Endothelial cell of umbilical vein (primary cell): ENCODE measurements around the gene PNPLA7. TPM values are rescaled to one million over a fixed set of nuclear protein-coding genes. Genes with fewer than 3 reads are reported as not detected.

ENCODE experiments used
- BruUV-seq: library from RNA; stranded (reverse); fragments of 400-500 nt; replicated peaks from 2 replicates; lab custom pipeline; 2021; lab: Mats Ljungman, UMichigan
- CTCF ChIA-PET: fragments of 300-600, 350-600 bp; sonication (Branson Sonifier 250); formaldehyde crosslinking; loops from one replicate; lab custom pipeline; 2021; ENCODE audit warnings: antibody characterized with exemption, inconsistent platforms; lab: Charles Lee
- POLR2A ChIA-PET: fragments of 300-600, 350-600 bp; sonication (Branson Sonifier 250); formaldehyde crosslinking; loops from one replicate; lab custom pipeline; 2021; ENCODE audit warnings: antibody characterized with exemption, inconsistent platforms; lab: Charles Lee
- DNase-seq: peaks from one replicate; pipeline ENCODE4 v3.0.0-alpha.2; 2011; ENCODE audit warnings: low read depth, low spot score
- FAIRE-seq: peaks from 2 replicates; lab custom pipeline; 2011; peaks lifted over from hg19 to GRCh38; lab: Jason Lieb, UNC
- H2AFZ ChIP-seq: 2 replicates; pipeline ENCODE4 v1.6.0; 2012; ENCODE audit warnings: low read depth, low read length, control low read depth, inconsistent platforms
- H3K27ac ChIP-seq: 2 replicates; pipeline ENCODE4 v1.5.1; 2011; ENCODE audit warnings: low read depth, mild to moderate bottlenecking, control low read depth, low read length, moderate library complexity; ENCODE audit not compliant: insufficient read depth
- H3K27me3 ChIP-seq, 2 experiments: 2 replicates each; pipeline versions ENCODE4 v1.6.0 to v1.6.1; 2011; ENCODE audit warnings: low read length in 2 of 2, mixed read lengths in 1 of 2; ENCODE audit not compliant: control insufficient read depth in 2 of 2, insufficient read depth in 2 of 2
- H3K36me3 ChIP-seq, 2 experiments: 2 replicates in 1 of 2; 3 replicates in 1 of 2; pipeline ENCODE4 v1.5.1; 2011; ENCODE audit warnings: low read length in 2 of 2, mild to moderate bottlenecking in 1 of 2, moderate library complexity in 1 of 2; ENCODE audit not compliant: control insufficient read depth in 2 of 2, insufficient read depth in 2 of 2; ENCODE audit errors: extremely low read depth in 1 of 2
- H3K4me1 ChIP-seq: 3 replicates; pipeline ENCODE4 v1.5.1; 2011; ENCODE audit warnings: mild to moderate bottlenecking, low read length; ENCODE audit not compliant: control insufficient read depth, insufficient read depth; ENCODE audit errors: extremely low read depth
- H3K4me2 ChIP-seq: 2 replicates; pipeline ENCODE4 v1.6.1; 2011; ENCODE audit warnings: low read length, control low read depth, mixed read lengths; ENCODE audit not compliant: insufficient read depth
- H3K4me3 ChIP-seq, 3 experiments: fragments of 200-600 bp in 1 of 3; sonication (generic), shearing (Covaris generic) in 1 of 3; replicated peaks in 1 of 3; 2 replicates each; pipeline ENCODE4 v1.5.1; 2011 to 2016; ENCODE audit warnings: control low read depth in 3 of 3, low read length in 3 of 3, mild to moderate bottlenecking in 2 of 3, inconsistent platforms in 1 of 3, low read depth in 1 of 3, moderate library complexity in 1 of 3; ENCODE audit not compliant: insufficient read depth in 1 of 3
- H3K79me2 ChIP-seq: 2 replicates; pipeline ENCODE4 v1.6.0; 2012; ENCODE audit warnings: low read length, inconsistent platforms; ENCODE audit not compliant: control insufficient read depth, insufficient read depth
- H3K9ac ChIP-seq: replicated peaks from 2 replicates; pipeline ENCODE3; 2011; ENCODE audit warnings: low read length, control low read depth; ENCODE audit not compliant: insufficient read depth; ENCODE audit errors: extremely low read depth
- H3K9me1 ChIP-seq: replicated peaks from 3 replicates; pipeline ENCODE4 v1.6.0; 2011; ENCODE audit warnings: mild to moderate bottlenecking, low read length; ENCODE audit not compliant: control insufficient read depth, insufficient read depth; ENCODE audit errors: extremely low read depth
- H3K9me3 ChIP-seq: replicated peaks from 2 replicates; pipeline ENCODE4 v1.5.1; 2012; ENCODE audit warnings: low read length, inconsistent platforms; ENCODE audit not compliant: control insufficient read depth, insufficient read depth
- H4K20me1 ChIP-seq: replicated peaks from 2 replicates; pipeline ENCODE3; 2011; ENCODE audit warnings: mild to moderate bottlenecking, low read length; ENCODE audit not compliant: control insufficient read depth, insufficient read depth; ENCODE audit errors: extremely low read depth
- EZH2 ChIP-seq: IDR thresholded peaks from 2 replicates; pipeline ENCODE4 v1.6.1; 2012; ENCODE audit warnings: borderline replicate concordance, low read depth, mild to moderate bottlenecking, moderate library complexity, low read length, inconsistent platforms; ENCODE audit not compliant: severe bottlenecking
- FOS ChIP-seq: IDR thresholded peaks from 2 replicates; pipeline ENCODE4 v1.6.1; 2011; ENCODE audit warnings: mild to moderate bottlenecking, low read length, moderate library complexity, borderline replicate concordance; ENCODE audit not compliant: insufficient read depth
- GATA2 ChIP-seq: IDR thresholded peaks from 2 replicates; pipeline ENCODE4 v1.7.0; 2011; ENCODE audit warnings: low read depth, mild to moderate bottlenecking, moderate library complexity, mixed read lengths, low read length; ENCODE audit not compliant: insufficient read length, insufficient read depth
- POLR2AphosphoS5 ChIP-seq: IDR thresholded peaks from 2 replicates; pipeline ENCODE4 v1.6.1; 2012; ENCODE audit warnings: low read depth, mild to moderate bottlenecking, control low read depth, low read length, moderate library complexity; ENCODE audit not compliant: insufficient read depth
- dilution Hi-C: fragments of 300-500 bp; cut with MboI; formaldehyde crosslinking; loops from one replicate; pipeline ENCODE4 v1.15.0; 2019; ENCODE audit warnings: low sequenced_read_pairs; ENCODE audit not compliant: extremely low pct_ligation_motif_present
- intact Hi-C: fragments of 100-400 bp; cut with micrococcal nuclease; formaldehyde crosslinking; loops from one replicate; pipeline ENCODE4 v1.10.0; 2022
- polyA plus RNA-seq, 4 experiments: library from polyadenylated mRNA; depleted of rRNA in 3 of 4; stranded (reverse) in 3 of 4; unstranded in 1 of 4; fragments of >200 nt; gene quantifications; 2 replicates each; pipeline versions ENCODE4 v1.2.1 to v1.2.3, GENCODE V29; 2011 to 2012; ENCODE audit warnings: missing spikeins in 1 of 4
- total RNA-seq: library from RNA; stranded (reverse); gene quantifications from 2 replicates; pipeline ENCODE4 v1.2.3, GENCODE V29; 2021
- TF ChIP-seq, protein P1 (sequence below), 2 donors: IDR thresholded peaks; 1 replicate in 1 of 2; 2 replicates in 1 of 2; pipeline ENCODE4 v1.5.1; 2011; ENCODE audit warnings: low read length in 2 of 2, mild to moderate bottlenecking in 2 of 2, moderate library complexity in 2 of 2, control low read depth in 1 of 2, inconsistent platforms in 1 of 2, low read depth in 1 of 2; ENCODE audit not compliant: insufficient read depth in 1 of 2; ENCODE audit errors: extremely low read depth in 1 of 2
- TF ChIP-seq, protein P2 (sequence below): IDR thresholded peaks from 2 replicates; pipeline ENCODE4 v1.6.1; 2011; ENCODE audit not compliant: insufficient read depth, insufficient read length

The PNPLA7 gene
- total and polyA plus RNA-seq, 2 donors (not counting 3 experiments of a cell fraction or from before 2014, with no cell fraction given): 1.0 to 1.9 TPM

DNA sequence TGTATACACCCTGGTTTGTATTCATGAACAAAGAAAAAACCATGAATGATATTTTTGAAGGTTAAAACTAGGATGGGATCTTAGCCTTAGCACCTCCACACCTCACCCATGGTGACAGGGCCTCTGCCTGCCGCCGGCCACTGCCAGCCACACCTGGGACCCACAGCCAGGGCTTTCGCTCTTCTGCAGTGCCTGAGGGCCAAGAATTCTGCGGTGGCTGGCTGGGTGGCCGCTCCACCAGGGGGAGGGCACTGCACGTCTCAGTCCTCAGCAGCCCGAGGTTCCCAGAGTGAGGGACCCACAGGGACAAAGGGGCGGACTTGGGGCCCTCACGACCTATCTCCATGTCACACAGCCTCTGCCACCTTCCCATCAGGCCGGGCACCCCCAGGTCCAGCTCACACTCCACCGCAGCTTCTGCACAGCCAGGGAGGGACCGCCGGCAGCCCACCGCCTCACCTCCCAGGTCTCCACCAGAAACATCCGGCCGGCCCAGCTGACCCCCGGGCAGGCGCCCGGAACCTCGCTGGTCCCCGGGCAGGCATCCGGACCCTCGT, 134.1 kb downstream of the PNPLA7 start:
- no peak for DNase-seq
- no peaks in the 10 kb centered on the region for H3K27me3 ChIP-seq
- no peak overlapping the region for H2AFZ ChIP-seq
- no peaks in the 10 kb centered on the region for H4K20me1 ChIP-seq
- FAIRE-seq: no peak
- BruUV-seq: no TSS peak
- H3K9me1 ChIP-seq: no peaks in the 10 kb centered on the region
- H3K9ac ChIP-seq: no peak overlapping the region
- no peak overlapping the region for H3K4me2 ChIP-seq
- CTCF ChIA-PET: no interaction called here
- intact Hi-C loops: no loop called here
- no peak for TF ChIP-seq GATA2
- no peak for TF ChIP-seq EZH2
- no peak for TF ChIP-seq FOS
- TF ChIP-seq, protein P1, sequence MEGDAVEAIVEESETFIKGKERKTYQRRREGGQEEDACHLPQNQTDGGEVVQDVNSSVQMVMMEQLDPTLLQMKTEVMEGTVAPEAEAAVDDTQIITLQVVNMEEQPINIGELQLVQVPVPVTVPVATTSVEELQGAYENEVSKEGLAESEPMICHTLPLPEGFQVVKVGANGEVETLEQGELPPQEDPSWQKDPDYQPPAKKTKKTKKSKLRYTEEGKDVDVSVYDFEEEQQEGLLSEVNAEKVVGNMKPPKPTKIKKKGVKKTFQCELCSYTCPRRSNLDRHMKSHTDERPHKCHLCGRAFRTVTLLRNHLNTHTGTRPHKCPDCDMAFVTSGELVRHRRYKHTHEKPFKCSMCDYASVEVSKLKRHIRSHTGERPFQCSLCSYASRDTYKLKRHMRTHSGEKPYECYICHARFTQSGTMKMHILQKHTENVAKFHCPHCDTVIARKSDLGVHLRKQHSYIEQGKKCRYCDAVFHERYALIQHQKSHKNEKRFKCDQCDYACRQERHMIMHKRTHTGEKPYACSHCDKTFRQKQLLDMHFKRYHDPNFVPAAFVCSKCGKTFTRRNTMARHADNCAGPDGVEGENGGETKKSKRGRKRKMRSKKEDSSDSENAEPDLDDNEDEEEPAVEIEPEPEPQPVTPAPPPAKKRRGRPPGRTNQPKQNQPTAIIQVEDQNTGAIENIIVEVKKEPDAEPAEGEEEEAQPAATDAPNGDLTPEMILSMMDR (IDR thresholded peaks at IDR 0.05; ENCODE audit: extremely low read depth in 1 of 2, insufficient read depth in 1 of 2, low read depth in 1 of 2, low read length in 2 of 2): no peak
- TF ChIP-seq, protein P2, sequence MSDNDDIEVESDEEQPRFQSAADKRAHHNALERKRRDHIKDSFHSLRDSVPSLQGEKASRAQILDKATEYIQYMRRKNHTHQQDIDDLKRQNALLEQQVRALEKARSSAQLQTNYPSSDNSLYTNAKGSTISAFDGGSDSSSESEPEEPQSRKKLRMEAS: no peak
- no peak for TF ChIP-seq POLR2AphosphoS5
- peaks cover 18% of the 10 kb centered on the region for H3K4me1 ChIP-seq
- dilution Hi-C loops: no loop called here
- POLR2A ChIA-PET: no interaction called here
- no peak overlapping the region for H3K4me3 ChIP-seq
- H3K79me2 ChIP-seq: peaks cover 52% of the 10 kb centered on the region
- peaks cover 0 to 2% of the 10 kb centered on the region in 2 experiments for H3K36me3 ChIP-seq
- H3K9me3 ChIP-seq: no peaks in the 10 kb centered on the region
- H3K27ac ChIP-seq: no peak overlapping the region
